GM18861 (cell line): ENCODE measurements around the gene GIT2.

Experiments
- ATAC-seq: cut with Tn5 transposase; IDR thresholded peaks from one replicate; pipeline ENCODE4 v1.9.1; 2021; ENCODE audit not compliant: unreplicated experiment

GIT2 gene

DNA sequence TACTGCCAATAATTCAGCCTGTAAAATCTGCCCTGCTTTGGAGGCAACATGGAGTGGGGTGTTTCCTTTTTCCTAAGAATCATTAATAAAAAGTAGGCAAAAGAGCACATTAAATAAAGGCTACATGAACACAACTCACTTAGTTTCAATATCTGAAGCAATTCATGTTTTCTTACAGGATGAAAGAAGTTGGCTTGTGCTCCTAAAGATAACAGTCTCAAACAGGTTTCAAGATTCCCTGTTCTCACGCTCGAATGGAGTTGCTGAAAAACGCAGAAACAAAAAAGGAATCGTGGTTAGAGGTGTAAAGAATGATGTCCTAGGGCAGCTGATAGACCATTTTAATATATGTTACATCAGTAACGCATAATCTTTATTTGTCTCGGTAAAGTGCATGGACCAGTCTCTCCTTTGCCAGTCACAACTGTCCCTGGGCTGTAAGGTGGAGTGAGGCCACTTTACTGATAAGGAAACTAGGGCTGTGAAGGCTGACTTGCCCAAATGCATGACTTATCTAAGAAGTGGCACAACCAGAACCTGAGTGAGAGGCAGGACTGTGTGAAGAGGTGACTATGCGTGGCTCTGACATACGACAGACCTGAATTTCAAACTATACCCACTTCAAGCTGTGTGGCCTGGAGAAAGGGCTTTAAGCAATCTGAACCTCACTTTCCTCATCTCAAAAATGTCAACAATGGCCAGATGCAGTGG lies 12.6 kb downstream of the GIT2 start:
- no peak for ATAC-seq

GRCh38 chr12:109982210-109982609 lies 14.0 kb downstream of the GIT2 start:
- ATAC-seq = no peak

GRCh38 chr12:109981311-109981710 lies 14.9 kb downstream of the GIT2 start:
- no peak for ATAC-seq

GRCh38 chr12:109972821-109973220 lies 23.3 kb downstream of the GIT2 start:
- ATAC-seq = no peak

DNA sequence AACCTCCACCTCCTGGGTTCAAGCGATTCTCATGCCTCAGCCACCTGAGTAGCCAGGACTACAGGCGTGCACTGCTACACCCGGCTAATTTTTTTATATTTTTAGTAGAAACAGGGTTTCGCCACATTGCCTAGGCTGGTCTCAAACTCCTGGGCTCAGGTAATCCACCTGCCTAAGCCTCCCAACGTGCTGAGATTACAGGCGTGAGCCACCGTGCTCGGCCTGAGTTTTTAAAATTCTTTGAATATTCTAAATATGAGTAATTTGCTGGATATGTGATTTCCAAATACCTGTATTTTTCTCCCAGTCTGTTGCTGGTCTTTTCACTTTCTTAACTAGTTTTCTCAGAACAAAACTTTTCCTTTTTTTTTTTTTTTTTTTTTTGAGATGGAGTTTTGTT lies 27.4 kb downstream of the GIT2 start:
- no peak for ATAC-seq

GRCh38 chr12:109968032-109968420 lies 28.1 kb downstream of the GIT2 start:
- no peak for ATAC-seq

DNA sequence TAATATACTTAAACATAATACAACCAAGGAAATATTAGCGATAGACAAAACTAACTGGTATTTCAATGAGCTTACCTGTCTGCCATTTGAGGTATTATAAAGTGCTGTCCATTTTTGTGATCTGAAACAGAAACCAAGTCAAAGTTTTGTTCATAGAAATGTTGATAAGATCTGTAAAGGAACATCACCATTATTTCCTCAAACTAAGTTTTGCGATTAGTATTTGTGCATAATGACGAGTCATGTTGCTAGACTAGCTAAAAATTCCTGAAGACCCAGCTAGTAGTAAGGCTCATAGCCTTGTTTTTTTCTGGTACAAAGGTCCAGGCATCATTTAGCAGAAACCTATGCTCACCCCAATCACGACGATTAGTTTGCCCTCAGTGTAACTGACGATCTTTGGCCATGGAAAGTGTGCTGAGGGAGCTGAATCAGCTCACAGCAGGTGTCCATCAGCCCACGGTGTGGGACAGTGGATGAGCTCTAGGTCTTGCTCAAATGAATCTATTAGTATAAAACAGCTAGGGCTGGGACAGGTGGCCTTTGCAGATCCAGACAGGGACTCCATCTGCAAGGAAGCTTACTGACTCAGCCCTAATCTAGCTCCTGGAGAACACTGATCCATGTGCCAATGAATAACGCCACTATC lies 28.7 kb downstream of the GIT2 start:
- ATAC-seq = no peak

GRCh38 chr12:109966546-109966945 lies 29.6 kb downstream of the GIT2 start:
- no peak for ATAC-seq

DNA sequence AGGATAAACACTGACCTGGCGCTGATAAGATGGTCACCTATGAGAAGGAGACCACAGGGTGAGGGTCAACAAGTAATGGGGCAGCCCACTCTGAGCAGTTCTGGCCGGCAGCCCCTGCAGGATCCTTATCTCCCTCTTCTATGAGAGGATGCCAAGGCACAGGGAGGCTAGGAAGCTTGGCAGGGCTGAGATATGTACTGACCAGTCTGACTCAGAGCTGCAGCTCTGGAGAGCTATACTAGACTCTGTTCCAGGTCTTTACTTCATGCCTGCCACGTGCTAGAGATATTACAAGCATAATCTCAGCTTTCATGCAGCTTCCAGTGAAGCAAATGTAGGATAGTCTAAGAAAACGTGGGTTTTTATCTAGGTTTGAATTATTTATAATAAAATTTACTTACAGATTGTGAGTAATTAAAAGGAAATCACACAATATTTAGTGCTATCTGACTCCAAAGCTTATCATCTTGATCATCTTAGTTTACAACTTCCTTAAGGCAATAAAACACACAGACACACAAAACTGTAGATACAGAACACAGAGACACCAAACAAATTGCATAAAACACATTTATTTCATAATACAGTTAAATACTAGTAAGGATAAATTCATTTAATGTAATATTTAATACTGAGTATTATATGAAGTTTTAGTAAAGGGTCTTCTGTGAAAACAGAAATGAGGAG lies 32.3 kb downstream of the GIT2 start:
- no peak for ATAC-seq

DNA sequence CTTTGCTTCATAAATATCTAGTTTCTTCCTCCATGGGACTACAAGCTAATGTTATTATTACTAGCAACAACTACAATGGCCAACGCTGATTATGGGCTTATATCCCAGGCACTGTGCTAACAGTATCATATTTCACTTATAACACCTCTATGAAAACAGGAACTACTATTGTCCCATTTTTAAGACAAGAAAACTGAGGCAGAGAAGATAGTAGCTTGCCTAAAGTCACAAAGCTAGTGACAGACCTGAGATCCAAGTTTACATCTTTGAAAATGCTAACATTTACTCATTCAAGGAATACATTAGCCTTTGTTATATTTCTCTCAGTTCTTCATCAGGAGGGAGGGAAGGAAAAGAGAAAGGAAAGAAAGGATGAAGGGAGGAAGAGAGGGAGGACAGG lies 32.8 kb downstream of the GIT2 start:
- ATAC-seq = no peak

DNA sequence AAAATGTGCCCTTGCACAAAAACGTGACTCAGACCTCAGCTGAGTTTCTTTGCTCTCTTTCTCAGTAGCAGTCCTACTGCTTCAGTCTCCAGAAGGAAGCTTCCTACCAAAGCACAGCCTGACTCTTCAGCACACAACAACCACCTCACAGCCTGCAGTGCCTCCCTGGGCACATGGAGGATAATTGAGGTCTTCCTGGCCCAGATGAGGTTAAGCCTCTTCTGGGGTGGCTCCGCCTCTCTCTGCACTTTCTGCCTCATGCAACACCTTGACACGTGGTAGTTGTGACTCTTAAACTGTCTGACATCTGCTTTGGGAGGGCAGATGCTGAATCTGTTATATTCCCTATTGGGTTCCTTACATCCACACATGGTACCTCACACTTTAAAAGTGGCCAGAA lies 33.8 kb downstream of the GIT2 start:
- no peak for ATAC-seq

DNA sequence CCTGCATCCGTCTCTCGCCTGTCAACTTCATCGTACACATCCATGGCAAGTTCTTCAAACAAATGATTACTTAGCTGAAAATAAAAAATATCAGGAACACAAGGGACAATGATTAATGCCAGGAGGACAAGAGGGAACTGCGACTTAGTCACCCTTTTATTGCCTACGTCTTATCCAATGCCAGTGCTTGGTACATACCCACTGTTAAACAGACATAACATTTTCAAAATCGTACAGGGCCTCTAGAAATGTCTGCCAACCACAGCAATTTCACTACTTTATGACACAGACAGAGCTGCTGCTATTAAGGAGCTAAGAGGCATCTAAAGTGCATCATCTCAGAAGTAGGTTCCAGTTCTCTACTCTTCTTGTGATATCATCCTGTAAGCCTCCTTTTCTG lies 34.6 kb downstream of the GIT2 start:
- no peak for ATAC-seq

DNA sequence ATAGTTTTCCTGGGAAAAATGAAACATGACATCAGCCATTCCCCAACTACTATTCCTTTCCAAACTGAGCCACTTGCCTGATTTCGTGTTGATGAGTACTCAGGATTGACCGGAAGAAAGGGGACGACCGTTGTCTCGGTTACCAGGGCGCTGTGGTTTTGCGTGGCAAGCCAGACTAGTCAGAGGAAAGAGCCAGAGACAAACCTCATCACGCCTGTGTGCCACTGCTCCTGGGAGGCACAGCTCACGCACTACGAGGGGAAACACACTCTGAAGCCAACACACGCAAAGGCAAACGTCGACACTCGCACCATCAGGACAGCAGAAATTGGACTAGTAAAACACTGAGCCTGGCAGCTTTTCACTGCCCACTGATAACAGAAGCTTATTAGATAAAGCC lies 35.0 kb downstream of the GIT2 start:
- ATAC-seq = no peak

DNA sequence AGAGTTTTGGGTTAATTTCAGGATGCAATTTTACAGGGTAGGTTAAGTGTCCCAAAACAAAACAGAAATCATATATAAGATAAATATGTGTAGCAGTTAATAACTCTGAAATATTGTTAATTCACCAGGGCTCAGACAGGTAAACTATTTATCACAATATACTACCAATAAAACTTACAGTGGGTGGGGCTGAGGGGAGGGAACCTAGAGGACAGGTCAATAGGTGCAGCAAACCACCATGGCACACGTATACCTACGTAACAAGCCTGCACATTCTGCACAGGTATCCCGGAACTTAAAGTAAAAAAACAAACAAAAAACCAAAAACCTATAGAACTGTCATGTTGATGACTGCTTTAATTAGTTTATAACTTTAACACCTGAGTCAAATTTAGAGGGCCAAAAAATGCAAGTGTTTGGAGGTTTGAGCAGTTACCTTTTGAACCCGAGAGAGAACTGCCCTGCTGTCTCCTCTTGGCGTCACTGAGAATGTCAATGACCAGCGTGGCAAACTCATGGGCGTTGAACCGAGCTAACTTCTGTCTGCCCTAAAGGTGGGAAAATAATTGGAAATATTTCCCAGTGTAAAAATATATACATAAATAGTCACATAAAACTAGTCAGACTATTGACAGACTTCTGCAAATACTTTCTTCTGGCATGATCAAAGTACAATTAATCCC lies 36.6 kb downstream of the GIT2 start:
- no peak for ATAC-seq

DNA sequence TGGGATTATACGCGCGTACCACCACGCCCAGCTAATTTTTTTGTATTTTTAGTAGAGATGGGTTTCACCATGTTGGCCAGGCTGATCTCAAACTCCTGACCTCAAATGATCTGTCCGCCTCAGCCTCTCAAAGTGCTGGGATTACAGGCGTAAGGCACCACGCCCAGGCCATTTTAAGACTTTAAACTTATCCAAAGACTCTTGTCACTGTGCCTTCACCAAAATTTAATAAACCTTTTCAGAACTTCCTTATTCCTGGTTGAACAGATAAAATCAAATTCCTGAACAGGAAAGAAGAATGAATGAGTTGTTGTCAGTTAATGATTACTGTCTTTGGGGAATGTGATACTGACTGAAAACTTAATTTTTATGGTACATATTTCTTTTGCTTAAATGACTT lies 37.8 kb downstream of the GIT2 start:
- ATAC-seq = no peak

GRCh38 chr12:109953656-109954055 lies 42.5 kb downstream of the GIT2 start:
- ATAC-seq = no peak

GRCh38 chr12:109952873-109953272 lies 43.3 kb downstream of the GIT2 start:
- no peak for ATAC-seq

DNA sequence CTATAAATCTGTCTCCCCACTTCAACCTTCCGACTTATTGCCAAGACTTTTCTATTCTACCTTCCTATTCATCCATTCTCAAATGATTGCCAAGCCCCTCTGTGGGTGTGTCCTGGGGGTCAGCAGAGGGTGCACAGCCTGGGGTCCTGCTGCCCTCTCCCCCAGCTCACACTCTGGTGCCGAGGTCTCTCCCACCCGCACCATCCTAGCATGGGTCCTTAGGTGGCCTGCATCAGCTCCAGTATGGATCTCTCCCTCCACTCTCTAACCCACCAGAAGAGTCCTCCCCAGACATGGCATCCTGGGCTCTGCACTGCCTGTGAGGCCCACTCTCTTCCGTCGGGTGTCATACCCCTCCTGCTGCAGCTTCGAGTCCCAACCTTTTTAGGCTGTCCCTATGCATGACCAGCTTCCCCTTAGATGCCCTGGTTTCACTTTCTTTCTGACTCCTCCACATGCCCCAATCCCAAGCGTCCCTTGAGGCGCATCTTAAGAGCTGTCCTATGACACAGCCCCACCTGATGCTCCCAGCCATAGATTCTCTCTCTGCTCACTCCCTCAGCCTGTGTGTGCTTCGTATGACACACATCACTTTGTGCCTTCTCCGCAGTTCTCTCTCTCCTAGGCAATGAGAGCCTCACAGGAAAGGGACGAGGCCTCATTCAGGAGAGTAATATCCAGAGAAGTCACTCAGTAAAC lies 43.9 kb downstream of the GIT2 start:
- ATAC-seq = peak; percentile 57

DNA sequence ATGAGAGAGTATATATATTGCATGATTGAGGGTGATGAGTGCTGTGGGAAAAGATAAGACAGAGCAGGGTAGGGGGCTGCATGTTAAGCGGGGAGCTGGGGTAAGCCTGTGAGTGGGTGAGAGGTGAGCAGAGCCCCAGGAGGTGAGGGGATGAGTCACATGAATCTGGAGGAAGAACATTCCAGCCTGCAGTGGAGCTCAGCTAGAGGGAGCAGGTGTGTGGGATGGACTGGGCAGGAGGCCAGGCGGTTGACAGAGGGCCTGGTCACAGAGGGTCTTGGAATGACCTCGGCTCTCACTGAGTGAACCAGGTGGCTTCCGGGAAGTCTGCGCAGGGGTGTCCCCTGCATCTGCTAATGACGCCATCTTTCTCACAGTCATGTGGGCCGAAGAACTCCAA lies 44.4 kb downstream of the GIT2 start:
- no peak for ATAC-seq

DNA sequence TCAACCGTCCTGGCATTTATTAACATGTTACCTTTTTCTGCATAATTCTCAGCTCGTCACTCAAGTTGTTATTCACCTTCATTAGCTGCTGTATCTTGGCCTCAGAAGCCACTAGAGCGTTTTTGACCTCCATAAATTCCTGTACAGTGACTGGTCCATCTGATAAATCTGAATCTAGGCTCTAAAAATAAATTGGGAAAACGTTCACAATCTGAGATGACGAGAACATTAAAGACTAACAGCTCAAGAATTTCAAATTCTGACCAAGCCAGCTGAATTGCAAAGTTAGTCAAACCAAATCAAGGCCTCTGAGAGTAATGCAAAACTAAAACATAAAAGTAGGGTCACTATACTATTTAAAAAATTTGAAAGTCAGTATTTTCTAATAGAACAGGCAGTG lies 45.0 kb downstream of the GIT2 start:
- ATAC-seq = no peak

- no peak for ATAC-seq
Measured at GRCh38 chr12:109950625-109951024, 45.5 kb downstream of the GIT2 start.
